Measurements from ENCODE around the gene ACAA2. TPM values are rescaled to one million over a fixed set of nuclear protein-coding genes. Genes with fewer than 3 reads are reported as not detected.

Gene ACAA2
- polyA plus RNA-seq, 6 donors from 2014 or later, result 34.5 to 100 (median 43.5) TPM

- no peak overlapping the region for H3K4me3 Mint-ChIP-seq
- DNase-seq, result no peak
- no peak for ATAC-seq (ENCODE audit: low read depth in 2 of 2)
- H3K4me1 Mint-ChIP-seq, result no peaks in the 10 kb centered on the region
- H3K9me3 Mint-ChIP-seq, result no peaks in the 10 kb centered on the region
- H3K27ac Mint-ChIP-seq, result no peak overlapping the region
- H3K27me3 Mint-ChIP-seq, result peaks cover 0 to 10% (median 6%) of the 10 kb centered on the region in 3 donors
- no peaks in the 10 kb centered on the region for H3K36me3 Mint-ChIP-seq
Measured at GRCh38 chr18:49763590-49763989, 49.7 kb downstream of the ACAA2 start.

GRCh38 chr18:49762191-49763077 is 50.9 kb downstream of the ACAA2 start:
- ATAC-seq (ENCODE audit: low read depth in 2 of 2) (no peak), DNase-seq (no peak)
- H3K36me3 Mint-ChIP-seq, result no peaks in the 10 kb centered on the region
- no peak overlapping the region for H3K4me3 Mint-ChIP-seq
- H3K4me1 Mint-ChIP-seq, result no peaks in the 10 kb centered on the region
- H3K9me3 Mint-ChIP-seq, result peaks cover 0 to 5% (median 0%) of the 10 kb centered on the region in 7 donors
- peaks cover 0 to 10% (median 6%) of the 10 kb centered on the region in 3 donors for H3K27me3 Mint-ChIP-seq
- H3K27ac Mint-ChIP-seq, result no peak overlapping the region

GRCh38 chr18:49761771-49762170 is 51.6 kb downstream of the ACAA2 start:
- DNase-seq, result no peak

GRCh38 chr18:49758263-49758610 is 55.1 kb downstream of the ACAA2 start:
- no peaks in the 10 kb centered on the region for H3K4me1 Mint-ChIP-seq
- ATAC-seq (ENCODE audit: low read depth in 2 of 2) (no peak), DNase-seq (no peak)
- peaks cover 0 to 27% (median 14%) of the 10 kb centered on the region in 3 donors for H3K27me3 Mint-ChIP-seq
- peaks cover 0 to 8% (median 5%) of the 10 kb centered on the region in 7 donors for H3K9me3 Mint-ChIP-seq
- no peaks in the 10 kb centered on the region for H3K36me3 Mint-ChIP-seq
- no peak overlapping the region for H3K27ac Mint-ChIP-seq
- no peak overlapping the region for H3K4me3 Mint-ChIP-seq

More at GRCh38 chr18:49761771-49762170, 51.6 kb downstream of the ACAA2 start:
- Mint-ChIP-seq H3K27ac (no peak overlapping the region), H3K27me3 (peaks cover 0 to 10% (median 6%) of the 10 kb centered on the region in 3 donors), H3K4me1 (no peaks in the 10 kb centered on the region), H3K9me3 (peaks cover 0 to 5% (median 0%) of the 10 kb centered on the region in 7 donors), H3K36me3 (no peaks in the 10 kb centered on the region), H3K4me3 (no peak overlapping the region)
- ATAC-seq (ENCODE audit: low read depth in 2 of 2), result no peak

GRCh38 chr18:49757513-49758262 is 55.6 kb downstream of the ACAA2 start:
- DNase-seq, result no peak
- Mint-ChIP-seq H3K36me3 (no peaks in the 10 kb centered on the region), H3K27me3 (peaks cover 4 to 27% (median 14%) of the 10 kb centered on the region in 3 donors), H3K9me3 (peaks cover 0 to 9% (median 5%) of the 10 kb centered on the region in 7 donors), H3K4me3 (no peak overlapping the region), H3K27ac (no peak overlapping the region), H3K4me1 (no peaks in the 10 kb centered on the region)
- ATAC-seq (ENCODE audit: low read depth in 2 of 2), result no peak

- Mint-ChIP-seq H3K9me3 (peaks cover 0 to 9% (median 5%) of the 10 kb centered on the region in 7 donors), H3K4me3 (no peak overlapping the region), H3K27me3 (peaks cover 5 to 30% (median 17%) of the 10 kb centered on the region in 3 donors), H3K36me3 (no peaks in the 10 kb centered on the region), H3K27ac (no peak overlapping the region), H3K4me1 (no peaks in the 10 kb centered on the region)
- DNase-seq (no peak), ATAC-seq (ENCODE audit: low read depth in 2 of 2) (no peak)
Measured at GRCh38 chr18:49756671-49757362, 56.5 kb downstream of the ACAA2 start.

- no peak for DNase-seq
- peaks cover 0 to 9% (median 5%) of the 10 kb centered on the region in 7 donors for H3K9me3 Mint-ChIP-seq
- H3K4me1 Mint-ChIP-seq, result no peaks in the 10 kb centered on the region
- no peak for ATAC-seq (ENCODE audit: low read depth in 2 of 2)
- H3K27ac Mint-ChIP-seq, result no peak overlapping the region
- H3K27me3 Mint-ChIP-seq, result peaks cover 5 to 37% (median 23%) of the 10 kb centered on the region in 3 donors
- H3K4me3 Mint-ChIP-seq, result no peak overlapping the region
- no peaks in the 10 kb centered on the region for H3K36me3 Mint-ChIP-seq
Measured at GRCh38 chr18:49756135-49756534, 57.2 kb downstream of the ACAA2 start.

GRCh38 chr18:49755489-49755888 is 57.8 kb downstream of the ACAA2 start:
- peaks cover 5 to 35% (median 23%) of the 10 kb centered on the region in 3 donors for H3K27me3 Mint-ChIP-seq
- H3K4me3 Mint-ChIP-seq, result no peak overlapping the region
- H3K9me3 Mint-ChIP-seq, result peaks cover 0 to 9% (median 5%) of the 10 kb centered on the region in 7 donors
- ATAC-seq (ENCODE audit: low read depth in 2 of 2) (no peak), DNase-seq (no peak)
- no peaks in the 10 kb centered on the region for H3K4me1 Mint-ChIP-seq
- no peaks in the 10 kb centered on the region for H3K36me3 Mint-ChIP-seq
- no peak overlapping the region for H3K27ac Mint-ChIP-seq

- Mint-ChIP-seq H3K4me1 (no peaks in the 10 kb centered on the region), H3K4me3 (no peak overlapping the region), H3K9me3 (peaks cover 0 to 9% (median 5%) of the 10 kb centered on the region in 7 donors), H3K36me3 (no peaks in the 10 kb centered on the region), H3K27me3 (peaks cover 5 to 32% (median 24%) of the 10 kb centered on the region in 3 donors), H3K27ac (no peak overlapping the region)
- ATAC-seq (ENCODE audit: low read depth in 2 of 2), result no peak
- DNase-seq, result no peak
Measured at GRCh38 chr18:49754866-49755265, 58.5 kb downstream of the ACAA2 start.

GRCh38 chr18:49753643-49754042 is 59.7 kb downstream of the ACAA2 start:
- ATAC-seq (ENCODE audit: low read depth in 2 of 2), result no peak
- peaks cover 0 to 9% (median 5%) of the 10 kb centered on the region in 7 donors for H3K9me3 Mint-ChIP-seq
- no peaks in the 10 kb centered on the region for H3K4me1 Mint-ChIP-seq
- no peaks in the 10 kb centered on the region for H3K36me3 Mint-ChIP-seq
- no peak overlapping the region for H3K4me3 Mint-ChIP-seq
- H3K27ac Mint-ChIP-seq, result no peak overlapping the region
- H3K27me3 Mint-ChIP-seq, result peaks cover 5 to 31% (median 26%) of the 10 kb centered on the region in 3 donors
- DNase-seq, result no peak

GRCh38 chr18:49752095-49752457 is 61.3 kb downstream of the ACAA2 start:
- no peak for ATAC-seq (ENCODE audit: low read depth in 2 of 2)
- DNase-seq, result no peak
- H3K36me3 Mint-ChIP-seq, result no peaks in the 10 kb centered on the region
- no peaks in the 10 kb centered on the region for H3K4me1 Mint-ChIP-seq
- H3K9me3 Mint-ChIP-seq, result peaks cover 0 to 9% (median 3%) of the 10 kb centered on the region in 7 donors
- H3K27ac Mint-ChIP-seq, result no peak overlapping the region
- no peak overlapping the region for H3K4me3 Mint-ChIP-seq
- H3K27me3 Mint-ChIP-seq, result peaks cover 5 to 40% (median 26%) of the 10 kb centered on the region in 3 donors

GRCh38 chr18:49751427-49752094 is 61.8 kb downstream of the ACAA2 start:
- H3K27me3 Mint-ChIP-seq, result peaks cover 5 to 41% (median 30%) of the 10 kb centered on the region in 3 donors
- ATAC-seq (ENCODE audit: low read depth in 2 of 2), result no peak
- no peak for DNase-seq
- H3K9me3 Mint-ChIP-seq, result peaks cover 0 to 9% (median 5%) of the 10 kb centered on the region in 7 donors
- no peaks in the 10 kb centered on the region for H3K36me3 Mint-ChIP-seq
- H3K27ac Mint-ChIP-seq, result peak overlapping the region in 1 of 6 donors; percentile 24
- no peaks in the 10 kb centered on the region for H3K4me1 Mint-ChIP-seq
- no peak overlapping the region for H3K4me3 Mint-ChIP-seq

GRCh38 chr18:49749563-49749962 is 63.8 kb downstream of the ACAA2 start:
- ATAC-seq (ENCODE audit: low read depth in 2 of 2) (no peak), DNase-seq (no peak)
- H3K4me3 Mint-ChIP-seq, result no peak overlapping the region
- peaks cover 0 to 9% (median 7%) of the 10 kb centered on the region in 7 donors for H3K9me3 Mint-ChIP-seq
- H3K4me1 Mint-ChIP-seq, result no peaks in the 10 kb centered on the region
- H3K27ac Mint-ChIP-seq, result peak overlapping the region in 1 of 6 donors; percentile 16
- no peaks in the 10 kb centered on the region for H3K36me3 Mint-ChIP-seq
- peaks cover 10 to 50% (median 29%) of the 10 kb centered on the region in 3 donors for H3K27me3 Mint-ChIP-seq

All from naive B cell (primary cell).